HG03135 (cell line): ENCODE results near the gene NDEL1.

Experiments used
- ATAC-seq: cut with Tn5 transposase; IDR thresholded peaks from one replicate; pipeline ENCODE4 v1.9.1; 2021; ENCODE audit warnings: mild to moderate bottlenecking, moderate library complexity; ENCODE audit not compliant: unreplicated experiment

The NDEL1 gene

GRCh38 chr17:8455665-8456209 lies 20.1 kb downstream of the NDEL1 start:
- no peak for ATAC-seq

GRCh38 chr17:8458128-8458527 lies 22.4 kb downstream of the NDEL1 start:
- ATAC-seq = no peak

- ATAC-seq = no peak
Measured at GRCh38 chr17:8459107-8459506, 23.4 kb downstream of the NDEL1 start.

- ATAC-seq = no peak
Measured at GRCh38 chr17:8459831-8460230, 24.1 kb downstream of the NDEL1 start.

GRCh38 chr17:8462564-8462963 lies 26.9 kb downstream of the NDEL1 start:
- ATAC-seq = no peak

GRCh38 chr17:8463099-8463498 lies 27.4 kb downstream of the NDEL1 start:
- no peak for ATAC-seq

- no peak for ATAC-seq
Measured at GRCh38 chr17:8464941-8465340, 29.3 kb downstream of the NDEL1 start.

GRCh38 chr17:8465356-8465755 lies 29.7 kb downstream of the NDEL1 start:
- no peak for ATAC-seq

GRCh38 chr17:8465759-8466158 lies 30.1 kb downstream of the NDEL1 start:
- ATAC-seq = no peak

- no peak for ATAC-seq
Measured at GRCh38 chr17:8466456-8466855, 30.8 kb downstream of the NDEL1 start.

GRCh38 chr17:8466873-8467272 lies 31.2 kb downstream of the NDEL1 start:
- ATAC-seq = no peak

GRCh38 chr17:8467527-8467926 lies 31.8 kb downstream of the NDEL1 start:
- no peak for ATAC-seq

- ATAC-seq = no peak
Measured at GRCh38 chr17:8468127-8468526, 32.4 kb downstream of the NDEL1 start.

- no peak for ATAC-seq
Measured at GRCh38 chr17:8468980-8469379, 33.3 kb downstream of the NDEL1 start.

- no peak for ATAC-seq
Measured at GRCh38 chr17:8469964-8470363, 34.3 kb downstream of the NDEL1 start.

GRCh38 chr17:8470447-8471047 lies 34.9 kb downstream of the NDEL1 start:
- no peak for ATAC-seq

- no peak for ATAC-seq
Measured at GRCh38 chr17:8472663-8473062, 37.0 kb downstream of the NDEL1 start.

GRCh38 chr17:8473451-8474192 lies 37.9 kb downstream of the NDEL1 start:
- no peak for ATAC-seq

GRCh38 chr17:8474826-8475225 lies 39.1 kb downstream of the NDEL1 start:
- no peak for ATAC-seq

GRCh38 chr17:8475227-8475626 lies 39.5 kb downstream of the NDEL1 start:
- ATAC-seq = no peak

GRCh38 chr17:8475781-8476180 lies 40.1 kb downstream of the NDEL1 start:
- no peak for ATAC-seq

GRCh38 chr17:8476741-8477140 lies 41.1 kb downstream of the NDEL1 start:
- no peak for ATAC-seq
